Measurements from ENCODE around the gene MCF2L2. TPM values are rescaled to one million over a fixed set of nuclear protein-coding genes. Genes with fewer than 3 reads are reported as not detected.

The MCF2L2 gene
- total RNA-seq, 1 donor from 2014 or later: 0.62 TPM

- no peaks in the 10 kb centered on the region for H3K36me3 ChIP-seq
- no peak overlapping the region for H3K27ac ChIP-seq
- intact Hi-C loops (cut with DNase I): no loop called here
- TF ChIP-seq, protein P1, sequence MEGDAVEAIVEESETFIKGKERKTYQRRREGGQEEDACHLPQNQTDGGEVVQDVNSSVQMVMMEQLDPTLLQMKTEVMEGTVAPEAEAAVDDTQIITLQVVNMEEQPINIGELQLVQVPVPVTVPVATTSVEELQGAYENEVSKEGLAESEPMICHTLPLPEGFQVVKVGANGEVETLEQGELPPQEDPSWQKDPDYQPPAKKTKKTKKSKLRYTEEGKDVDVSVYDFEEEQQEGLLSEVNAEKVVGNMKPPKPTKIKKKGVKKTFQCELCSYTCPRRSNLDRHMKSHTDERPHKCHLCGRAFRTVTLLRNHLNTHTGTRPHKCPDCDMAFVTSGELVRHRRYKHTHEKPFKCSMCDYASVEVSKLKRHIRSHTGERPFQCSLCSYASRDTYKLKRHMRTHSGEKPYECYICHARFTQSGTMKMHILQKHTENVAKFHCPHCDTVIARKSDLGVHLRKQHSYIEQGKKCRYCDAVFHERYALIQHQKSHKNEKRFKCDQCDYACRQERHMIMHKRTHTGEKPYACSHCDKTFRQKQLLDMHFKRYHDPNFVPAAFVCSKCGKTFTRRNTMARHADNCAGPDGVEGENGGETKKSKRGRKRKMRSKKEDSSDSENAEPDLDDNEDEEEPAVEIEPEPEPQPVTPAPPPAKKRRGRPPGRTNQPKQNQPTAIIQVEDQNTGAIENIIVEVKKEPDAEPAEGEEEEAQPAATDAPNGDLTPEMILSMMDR (IDR thresholded peaks at IDR 0.05): no peak
- ATAC-seq (no peak), DNase-seq (no peak)
- no peaks in the 10 kb centered on the region for H3K27me3 ChIP-seq (ENCODE audit: low read depth)
- H3K4me1 ChIP-seq: no peaks in the 10 kb centered on the region
- H3K9me3 ChIP-seq: no peaks in the 10 kb centered on the region
- no peak overlapping the region for H3K4me3 ChIP-seq
Observed at GRCh38 chr3:183318877-183319276, 109.5 kb downstream of the MCF2L2 start.

- intact Hi-C loops (cut with DNase I): no loop called here
- no peak overlapping the region for H3K27ac ChIP-seq
- DNase-seq: no peak
- no peaks in the 10 kb centered on the region for H3K36me3 ChIP-seq
- H3K27me3 ChIP-seq (ENCODE audit: low read depth): no peaks in the 10 kb centered on the region
- no peak for ATAC-seq
- no peaks in the 10 kb centered on the region for H3K9me3 ChIP-seq
- TF ChIP-seq, protein P1 (IDR thresholded peaks at IDR 0.05): no peak
- no peaks in the 10 kb centered on the region for H3K4me1 ChIP-seq
- no peak overlapping the region for H3K4me3 ChIP-seq
Observed at GRCh38 chr3:183317886-183318865, 110.2 kb downstream of the MCF2L2 start.

GRCh38 chr3:183317271-183317670 lies 111.1 kb downstream of the MCF2L2 start:
- no peaks in the 10 kb centered on the region for H3K9me3 ChIP-seq
- ATAC-seq (no peak), DNase-seq (no peak)
- H3K4me1 ChIP-seq: no peaks in the 10 kb centered on the region
- H3K36me3 ChIP-seq: no peaks in the 10 kb centered on the region
- H3K27me3 ChIP-seq (ENCODE audit: low read depth): no peaks in the 10 kb centered on the region
- H3K4me3 ChIP-seq: no peak overlapping the region
- intact Hi-C loops (cut with DNase I): no loop called here
- no peak overlapping the region for H3K27ac ChIP-seq
- TF ChIP-seq, protein P1 (IDR thresholded peaks at IDR 0.05): no peak

GRCh38 chr3:183315739-183316138 lies 112.7 kb downstream of the MCF2L2 start:
- TF ChIP-seq, protein P1 (IDR thresholded peaks at IDR 0.05): no peak
- Histone ChIP-seq H3K4me1 (no peaks in the 10 kb centered on the region), H3K4me3 (no peak overlapping the region), H3K9me3 (no peaks in the 10 kb centered on the region), H3K27ac (no peak overlapping the region), H3K27me3 (ENCODE audit: low read depth) (no peaks in the 10 kb centered on the region), H3K36me3 (no peaks in the 10 kb centered on the region)
- intact Hi-C loops (cut with DNase I): no loop called here
- DNase-seq (no peak), ATAC-seq (no peak)

GRCh38 chr3:183313764-183314163 lies 114.7 kb downstream of the MCF2L2 start:
- no peaks in the 10 kb centered on the region for H3K27me3 ChIP-seq (ENCODE audit: low read depth)
- DNase-seq: no peak
- ATAC-seq: peak; percentile 11 to 33
- no peak overlapping the region for H3K27ac ChIP-seq
- H3K4me1 ChIP-seq: no peaks in the 10 kb centered on the region
- no peaks in the 10 kb centered on the region for H3K9me3 ChIP-seq
- no peak overlapping the region for H3K4me3 ChIP-seq
- TF ChIP-seq, protein P1 (IDR thresholded peaks at IDR 0.05): no peak
- intact Hi-C loops (cut with DNase I): no loop called here
- H3K36me3 ChIP-seq: no peaks in the 10 kb centered on the region
